Activated T-cell treated with anti-CD3 and anti-CD28 coated beads, Interleukin-2, amount 50 U/mL, for 4 hours (primary cell): ENCODE data around the gene CBX4. TPM values are rescaled to one million over a fixed set of nuclear protein-coding genes. Genes with fewer than 3 reads are reported as not detected.

Experiments
- ATAC-seq, 2 donors: fragments of 200-7000 bp; cut with Tn5 transposase; one replicate each; pipeline ENCODE4 v1.10.0; 2021
- DNase-seq: peaks from one replicate; pipeline ENCODE4 v3.0.0-alpha.2; 2020
- H3K27me3 Mint-ChIP-seq: one replicate; pipeline ENCODE4 v1.8.0; 2021; ENCODE audit warnings: low read depth, mixed read lengths
- H3K36me3 Mint-ChIP-seq: one replicate; pipeline ENCODE4 v1.8.0; 2022; ENCODE audit warnings: mixed read lengths; ENCODE audit not compliant: insufficient read depth
- H3K4me1 Mint-ChIP-seq: one replicate; pipeline ENCODE4 v1.8.0; 2021; ENCODE audit warnings: low read depth, mixed read lengths
- H3K4me3 Mint-ChIP-seq: one replicate; pipeline ENCODE4 v1.8.0; 2021; ENCODE audit warnings: mild to moderate bottlenecking, moderate library complexity, mixed read lengths
- H3K9me3 Mint-ChIP-seq: one replicate; pipeline ENCODE4 v1.8.0; 2021; ENCODE audit warnings: mixed read lengths
- total RNA-seq, 3 donors: library from RNA; stranded (reverse); gene quantifications; one replicate each; pipeline ENCODE4 v1.2.1, GENCODE V29; 2021

The CBX4 gene
- total RNA-seq, 3 donors from 2014 or later: 15.3 to 16.4 (median 15.3) TPM

DNA sequence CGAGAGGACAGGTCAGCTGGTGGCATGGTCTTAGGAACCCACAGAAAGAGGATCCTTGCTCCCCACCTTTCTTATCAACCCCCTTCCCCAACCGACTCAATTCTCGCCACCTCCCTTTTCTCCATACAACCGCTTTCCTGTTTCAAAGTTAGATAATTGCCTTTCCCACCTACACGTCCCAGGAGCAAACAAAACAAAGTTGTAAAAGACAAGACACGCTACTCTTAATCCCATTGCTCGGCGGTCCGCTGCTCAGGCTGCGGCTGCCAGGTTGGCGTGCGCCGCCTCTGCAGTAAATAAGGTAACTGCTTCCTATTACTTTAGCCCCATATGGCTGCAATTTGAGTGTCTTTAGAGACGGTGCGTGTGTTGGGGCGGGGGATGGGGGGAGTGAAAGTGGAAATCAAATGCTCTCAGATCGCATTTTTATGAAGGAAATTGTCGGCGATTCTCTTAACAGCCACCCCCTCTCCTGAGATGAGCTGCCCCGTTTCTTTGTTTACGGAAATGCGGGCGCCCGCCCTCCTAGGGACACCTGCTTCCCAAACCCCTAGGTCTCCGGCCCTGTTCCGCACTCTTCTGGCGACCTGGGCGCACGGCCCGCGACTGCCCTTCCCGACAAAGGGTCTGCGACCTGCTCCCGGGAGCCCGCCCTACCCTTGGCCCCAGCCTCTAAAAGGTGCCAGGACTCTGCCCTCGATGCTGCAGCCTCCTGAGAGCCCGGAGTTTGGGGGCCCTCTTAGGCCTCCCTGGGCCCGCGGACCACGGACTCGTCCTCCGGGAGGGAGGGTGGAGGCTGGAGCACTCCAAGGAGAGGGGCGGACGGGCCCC, 38.7 kb downstream of the CBX4 start:
- H3K4me3 Mint-ChIP-seq: peak overlapping the region; percentile 61
- no peaks in the 10 kb centered on the region for H3K9me3 Mint-ChIP-seq
- no peaks in the 10 kb centered on the region for H3K36me3 Mint-ChIP-seq
- peaks cover 47% of the 10 kb centered on the region for H3K4me1 Mint-ChIP-seq
- DNase-seq: no peak
- peaks cover 53% of the 10 kb centered on the region for H3K27me3 Mint-ChIP-seq
- no peak for ATAC-seq

DNA sequence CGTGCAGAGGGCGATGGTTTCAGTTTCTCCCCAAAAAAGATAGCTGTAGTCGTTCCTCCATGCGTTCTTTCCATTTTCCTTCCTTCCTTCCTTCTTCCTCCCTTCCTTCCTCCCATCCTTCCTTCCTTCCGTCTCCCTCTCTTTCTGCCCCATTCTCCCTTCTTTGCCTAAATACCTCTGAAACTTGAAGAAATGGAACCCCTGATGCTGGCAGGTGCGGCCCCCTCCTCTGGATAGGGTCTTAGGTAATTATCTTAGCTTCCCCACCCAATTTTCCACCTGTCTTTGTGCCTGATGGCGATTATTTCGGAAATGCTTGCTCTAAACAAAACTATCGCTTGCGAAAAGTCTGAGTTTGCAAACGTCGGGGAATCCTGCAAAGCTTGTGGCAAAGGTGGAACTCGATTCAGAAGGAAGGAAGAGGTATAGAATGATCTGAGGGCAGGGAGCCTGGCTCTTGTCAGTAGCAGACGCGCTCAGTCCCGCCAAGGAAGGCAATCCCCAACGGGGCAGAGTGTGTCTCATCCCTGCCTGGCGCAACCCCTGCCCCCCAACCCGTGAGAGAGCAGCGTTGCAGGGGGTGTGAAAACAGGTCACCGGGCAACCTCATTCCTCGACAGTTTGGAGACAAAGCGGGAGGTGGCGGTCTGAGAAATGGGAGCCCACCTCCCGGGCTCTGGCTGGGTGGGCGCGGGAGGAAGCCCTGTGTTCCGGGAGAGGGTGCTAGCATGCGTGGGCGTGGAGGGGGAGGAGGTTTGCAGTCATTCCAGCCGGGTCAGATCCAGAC, 39.5 kb downstream of the CBX4 start:
- peaks cover 46% of the 10 kb centered on the region for H3K27me3 Mint-ChIP-seq
- H3K36me3 Mint-ChIP-seq: no peaks in the 10 kb centered on the region
- peaks cover 39% of the 10 kb centered on the region for H3K4me1 Mint-ChIP-seq
- peak overlapping the region; percentile 61 for H3K4me3 Mint-ChIP-seq
- no peak for DNase-seq
- no peak for ATAC-seq
- no peaks in the 10 kb centered on the region for H3K9me3 Mint-ChIP-seq

DNA sequence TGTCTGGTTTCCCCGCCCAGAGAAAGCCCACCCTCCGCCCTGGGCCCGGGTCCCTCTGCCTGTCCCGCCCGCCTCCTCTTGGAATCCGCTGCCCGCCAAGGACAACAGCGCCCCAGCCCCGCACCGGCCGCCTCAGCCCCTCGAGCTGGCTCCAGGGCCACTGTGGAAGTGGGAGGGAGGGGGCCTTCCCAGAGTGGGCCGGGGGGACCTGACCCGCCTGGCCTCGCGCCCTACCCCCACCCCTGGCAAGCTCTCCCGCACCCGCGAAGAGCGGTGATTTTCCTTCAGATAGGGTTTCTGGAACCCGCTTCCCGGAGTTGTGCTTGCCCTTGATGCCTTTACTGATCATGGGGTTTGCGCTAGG, 40.1 kb downstream of the CBX4 start:
- no peak for ATAC-seq
- no peaks in the 10 kb centered on the region for H3K36me3 Mint-ChIP-seq
- H3K9me3 Mint-ChIP-seq: no peaks in the 10 kb centered on the region
- H3K4me1 Mint-ChIP-seq: peaks cover 33% of the 10 kb centered on the region
- no peak for DNase-seq
- H3K27me3 Mint-ChIP-seq: peaks cover 40% of the 10 kb centered on the region
- H3K4me3 Mint-ChIP-seq: peak overlapping the region; percentile 32

DNA sequence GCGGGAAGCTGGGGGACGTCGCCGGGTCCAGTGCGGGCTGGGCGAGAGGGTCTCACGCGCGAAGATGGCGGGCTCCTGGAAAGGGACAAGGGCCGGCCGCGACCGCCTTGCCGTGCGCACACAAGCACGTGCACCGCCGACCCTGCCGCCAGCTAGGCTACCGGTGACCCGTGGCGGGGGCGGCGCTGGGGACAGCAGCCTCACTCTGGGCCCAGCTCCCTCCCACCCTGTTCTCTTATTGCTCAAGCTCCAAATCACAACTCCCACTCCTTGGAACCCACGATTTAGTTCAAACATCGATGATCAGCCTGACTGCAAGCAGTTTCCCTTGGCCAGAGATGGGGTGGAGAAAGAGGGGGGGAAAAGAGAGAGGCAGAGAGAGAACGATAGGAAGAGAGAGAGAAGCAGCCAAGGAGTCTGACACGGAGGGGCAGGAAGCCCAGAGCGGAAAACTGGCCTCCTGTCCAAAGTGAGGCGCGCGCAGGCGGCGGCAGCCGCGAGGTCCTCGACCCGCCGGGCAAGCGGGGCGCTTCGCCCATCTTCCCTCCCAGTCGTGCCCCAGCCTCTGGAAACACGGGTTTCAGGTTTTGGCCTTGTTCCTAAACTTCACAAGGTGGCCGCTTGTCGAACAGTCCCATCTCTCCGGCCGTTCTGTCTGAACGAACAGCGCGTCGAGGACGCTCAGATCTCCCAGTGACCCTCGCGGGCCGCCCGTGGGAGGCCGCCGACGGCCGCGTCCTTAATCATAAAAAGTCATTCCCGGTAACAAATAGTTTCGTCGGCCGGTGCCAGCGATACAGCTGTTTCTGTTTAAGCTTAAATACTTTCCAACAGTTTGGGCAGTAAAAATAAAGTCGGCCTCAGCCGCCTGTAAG, 40.7 kb downstream of the CBX4 start:
- peak overlapping the region; percentile 58 for H3K4me3 Mint-ChIP-seq
- ATAC-seq (no peak), DNase-seq (no peak)
- H3K4me1 Mint-ChIP-seq: peaks cover 31% of the 10 kb centered on the region
- no peaks in the 10 kb centered on the region for H3K9me3 Mint-ChIP-seq
- H3K36me3 Mint-ChIP-seq: no peaks in the 10 kb centered on the region
- peaks cover 41% of the 10 kb centered on the region for H3K27me3 Mint-ChIP-seq

- H3K4me3 Mint-ChIP-seq: no peak overlapping the region
Observed at GRCh38 chr17:79797492-79798298, 41.5 kb downstream of the CBX4 start.

GRCh38 chr17:79796763-79797491, 42.3 kb downstream of the CBX4 start, which contains the start of gene CBX8:
CBX8 (minus strand) TSS chr17:79797077; CDS start chr17:79796998, 79 bp downstream.
- Mint-ChIP-seq H3K4me1 (peaks cover 29% of the 10 kb centered on the region), H3K36me3 (no peaks in the 10 kb centered on the region), H3K27me3 (peaks cover 39% of the 10 kb centered on the region), H3K4me3 (peak within 1 kb of the TSS; percentile 80), H3K9me3 (no peaks in the 10 kb centered on the region)
- ATAC-seq (peak; percentile 90 to 91), DNase-seq (peak; percentile 99)

More at GRCh38 chr17:79797492-79798298, 41.5 kb downstream of the CBX4 start:
- no peaks in the 10 kb centered on the region for H3K9me3 Mint-ChIP-seq
- H3K4me1 Mint-ChIP-seq: peaks cover 31% of the 10 kb centered on the region
- H3K36me3 Mint-ChIP-seq: no peaks in the 10 kb centered on the region
- ATAC-seq (peak; percentile 19 to 32), DNase-seq (no peak)
- H3K27me3 Mint-ChIP-seq: peaks cover 38% of the 10 kb centered on the region

- Mint-ChIP-seq H3K36me3 (no peaks in the 10 kb centered on the region), H3K9me3 (no peaks in the 10 kb centered on the region), H3K4me1 (peaks cover 28% of the 10 kb centered on the region), H3K27me3 (peaks cover 36% of the 10 kb centered on the region), H3K4me3 (peak overlapping the region; percentile 80)
- ATAC-seq (no peak), DNase-seq (no peak)
Observed at GRCh38 chr17:79796444-79796762, 42.8 kb downstream of the CBX4 start.

GRCh38 chr17:79795795-79796443, 43.3 kb downstream of the CBX4 start:
- peaks cover 30% of the 10 kb centered on the region for H3K4me1 Mint-ChIP-seq
- H3K9me3 Mint-ChIP-seq: no peaks in the 10 kb centered on the region
- no peak for ATAC-seq
- no peaks in the 10 kb centered on the region for H3K36me3 Mint-ChIP-seq
- H3K4me3 Mint-ChIP-seq: peak overlapping the region; percentile 80
- DNase-seq: no peak
- peaks cover 38% of the 10 kb centered on the region for H3K27me3 Mint-ChIP-seq

GRCh38 chr17:79794659-79795511, 44.4 kb downstream of the CBX4 start:
- H3K9me3 Mint-ChIP-seq: no peaks in the 10 kb centered on the region
- H3K36me3 Mint-ChIP-seq: no peaks in the 10 kb centered on the region
- H3K4me3 Mint-ChIP-seq: no peak overlapping the region
- DNase-seq (no peak), ATAC-seq (no peak)
- H3K27me3 Mint-ChIP-seq: peaks cover 37% of the 10 kb centered on the region
- peaks cover 28% of the 10 kb centered on the region for H3K4me1 Mint-ChIP-seq

- no peak overlapping the region for H3K4me3 Mint-ChIP-seq
- H3K36me3 Mint-ChIP-seq: no peaks in the 10 kb centered on the region
- H3K9me3 Mint-ChIP-seq: no peaks in the 10 kb centered on the region
- H3K4me1 Mint-ChIP-seq: peaks cover 20% of the 10 kb centered on the region
- H3K27me3 Mint-ChIP-seq: peaks cover 35% of the 10 kb centered on the region
- ATAC-seq (no peak), DNase-seq (no peak)
Observed at GRCh38 chr17:79793924-79794304, 45.3 kb downstream of the CBX4 start.

GRCh38 chr17:79792984-79793923, 46.0 kb downstream of the CBX4 start:
- peaks cover 14% of the 10 kb centered on the region for H3K4me1 Mint-ChIP-seq
- H3K27me3 Mint-ChIP-seq: peaks cover 37% of the 10 kb centered on the region
- DNase-seq (no peak), ATAC-seq (no peak)
- H3K9me3 Mint-ChIP-seq: no peaks in the 10 kb centered on the region
- H3K36me3 Mint-ChIP-seq: no peaks in the 10 kb centered on the region
- H3K4me3 Mint-ChIP-seq: no peak overlapping the region
